Upper lobe of left lung (tissue), 4 donors: ENCODE measurements around the gene EPC2.

Experiments used
- EP300 ChIP-seq, 4 donors: sonication (generic); formaldehyde crosslinking; IDR thresholded peaks; one replicate each; pipeline ENCODE4 v1.5.1; 2017; ENCODE audit warnings: antibody characterized with exemption in 4 of 4, control low read depth in 2 of 4
- POLR2A ChIP-seq, 4 donors: fragments of 450-650 bp; IDR thresholded peaks; one replicate each; pipeline ENCODE4 v1.5.1; 2016 to 2017; ENCODE audit warnings: antibody characterized with exemption in 4 of 4, mild to moderate bottlenecking in 2 of 4
- POLR2AphosphoS5 ChIP-seq, 2 donors: sonication (generic); formaldehyde crosslinking; IDR thresholded peaks; one replicate each; pipeline ENCODE4 v1.5.1; 2017; ENCODE audit warnings: antibody characterized with exemption in 2 of 2
- TF ChIP-seq, protein P1 (sequence below), 6 experiments: fragments of 450-650 bp in 4 of 6; fragments of 200-600 bp in 2 of 6; sonication (generic) in 2 of 6; IDR thresholded peaks; one replicate each; pipeline ENCODE4 v1.5.1; 2016 to 2019; ENCODE audit warnings: antibody characterized with exemption in 6 of 6

DNA sequence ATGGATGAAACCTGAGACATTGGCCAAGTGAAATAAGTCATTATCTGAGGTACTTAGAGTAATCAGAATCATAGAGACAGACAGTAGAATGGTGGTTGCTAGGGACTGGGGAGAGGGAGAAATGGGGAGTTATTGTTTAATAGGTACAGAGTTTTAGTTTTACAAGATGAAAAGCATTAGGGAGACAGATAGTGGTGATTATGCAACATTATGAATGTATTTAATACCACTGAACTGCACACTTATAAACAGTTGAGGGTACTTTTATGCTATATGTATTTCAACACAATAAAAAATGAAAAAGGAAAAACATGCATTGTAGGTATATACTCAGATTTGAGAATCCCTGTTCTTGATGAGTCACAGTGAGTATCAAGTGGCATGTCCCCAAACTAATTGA is 59.7 kb downstream of the EPC2 start:
- TF ChIP-seq EP300 (IDR thresholded peaks at IDR 0.05) (no peak), POLR2A (IDR thresholded peaks at IDR 0.05) (no peak), POLR2AphosphoS5 (IDR thresholded peaks at IDR 0.05) (no peak)
- TF ChIP-seq, protein P1, sequence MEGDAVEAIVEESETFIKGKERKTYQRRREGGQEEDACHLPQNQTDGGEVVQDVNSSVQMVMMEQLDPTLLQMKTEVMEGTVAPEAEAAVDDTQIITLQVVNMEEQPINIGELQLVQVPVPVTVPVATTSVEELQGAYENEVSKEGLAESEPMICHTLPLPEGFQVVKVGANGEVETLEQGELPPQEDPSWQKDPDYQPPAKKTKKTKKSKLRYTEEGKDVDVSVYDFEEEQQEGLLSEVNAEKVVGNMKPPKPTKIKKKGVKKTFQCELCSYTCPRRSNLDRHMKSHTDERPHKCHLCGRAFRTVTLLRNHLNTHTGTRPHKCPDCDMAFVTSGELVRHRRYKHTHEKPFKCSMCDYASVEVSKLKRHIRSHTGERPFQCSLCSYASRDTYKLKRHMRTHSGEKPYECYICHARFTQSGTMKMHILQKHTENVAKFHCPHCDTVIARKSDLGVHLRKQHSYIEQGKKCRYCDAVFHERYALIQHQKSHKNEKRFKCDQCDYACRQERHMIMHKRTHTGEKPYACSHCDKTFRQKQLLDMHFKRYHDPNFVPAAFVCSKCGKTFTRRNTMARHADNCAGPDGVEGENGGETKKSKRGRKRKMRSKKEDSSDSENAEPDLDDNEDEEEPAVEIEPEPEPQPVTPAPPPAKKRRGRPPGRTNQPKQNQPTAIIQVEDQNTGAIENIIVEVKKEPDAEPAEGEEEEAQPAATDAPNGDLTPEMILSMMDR (IDR thresholded peaks at IDR 0.05), result no peak
